EL (cell line): ENCODE results near the gene RAB3IP.

Experiments
- DNase-seq: peaks from one replicate; pipeline ENCODE4 v3.0.0-alpha.2; 2016

The RAB3IP gene, protein sequence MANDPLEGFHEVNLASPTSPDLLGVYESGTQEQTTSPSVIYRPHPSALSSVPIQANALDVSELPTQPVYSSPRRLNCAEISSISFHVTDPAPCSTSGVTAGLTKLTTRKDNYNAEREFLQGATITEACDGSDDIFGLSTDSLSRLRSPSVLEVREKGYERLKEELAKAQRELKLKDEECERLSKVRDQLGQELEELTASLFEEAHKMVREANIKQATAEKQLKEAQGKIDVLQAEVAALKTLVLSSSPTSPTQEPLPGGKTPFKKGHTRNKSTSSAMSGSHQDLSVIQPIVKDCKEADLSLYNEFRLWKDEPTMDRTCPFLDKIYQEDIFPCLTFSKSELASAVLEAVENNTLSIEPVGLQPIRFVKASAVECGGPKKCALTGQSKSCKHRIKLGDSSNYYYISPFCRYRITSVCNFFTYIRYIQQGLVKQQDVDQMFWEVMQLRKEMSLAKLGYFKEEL

DNA sequence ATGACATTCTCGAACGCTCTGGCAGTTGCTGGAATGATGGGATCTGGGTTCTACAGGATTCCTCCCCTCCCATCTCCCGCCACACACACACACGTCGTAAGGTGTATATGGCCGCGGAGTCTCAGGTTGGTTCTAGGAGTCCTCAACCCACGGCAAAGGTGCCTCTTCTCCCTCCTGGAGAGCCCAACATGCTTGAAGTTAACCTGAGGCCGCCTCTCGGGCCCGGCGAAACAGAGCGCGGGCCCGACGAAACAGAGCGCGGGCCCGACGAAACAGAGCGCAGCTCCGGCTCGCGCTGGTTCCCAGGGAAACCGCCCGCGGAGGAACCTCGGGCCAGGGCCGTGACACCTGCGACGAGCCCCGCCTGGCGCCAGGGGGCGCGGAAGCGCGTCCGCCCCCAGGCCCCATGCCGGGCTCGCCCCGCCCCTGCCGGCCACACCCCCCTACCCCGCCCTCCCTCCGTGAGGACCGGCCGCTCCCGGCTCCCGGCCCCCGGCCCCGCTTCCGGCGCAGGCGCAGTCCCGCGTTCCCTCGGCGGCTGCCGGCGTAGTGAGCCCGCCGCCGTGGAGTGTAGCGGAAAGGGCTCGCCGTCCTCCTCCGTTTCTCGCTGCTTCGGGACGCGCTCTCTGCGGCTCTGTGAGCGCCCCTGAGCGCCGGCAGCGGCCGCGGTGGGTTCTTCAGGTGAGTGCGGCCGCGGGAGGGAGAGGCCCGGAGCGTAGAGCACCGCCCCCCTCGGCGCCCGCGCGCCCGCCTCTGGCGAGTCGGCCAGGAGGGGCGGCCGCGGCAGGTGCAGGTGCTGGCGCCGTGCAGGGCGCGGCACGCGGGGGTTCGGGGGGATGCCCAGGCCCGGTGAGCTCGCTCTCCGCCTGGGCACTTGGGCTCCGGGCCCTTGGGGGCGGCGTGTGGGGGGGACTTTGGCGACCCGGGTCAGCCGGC, at the start of gene RAB3IP:
Gene RAB3IP (plus strand): TSS at position 510 of the 936 bp plus-strand sequence. CDS start 16,549 bp downstream, outside the sequence.
- peak; percentile 85 for DNase-seq

DNA sequence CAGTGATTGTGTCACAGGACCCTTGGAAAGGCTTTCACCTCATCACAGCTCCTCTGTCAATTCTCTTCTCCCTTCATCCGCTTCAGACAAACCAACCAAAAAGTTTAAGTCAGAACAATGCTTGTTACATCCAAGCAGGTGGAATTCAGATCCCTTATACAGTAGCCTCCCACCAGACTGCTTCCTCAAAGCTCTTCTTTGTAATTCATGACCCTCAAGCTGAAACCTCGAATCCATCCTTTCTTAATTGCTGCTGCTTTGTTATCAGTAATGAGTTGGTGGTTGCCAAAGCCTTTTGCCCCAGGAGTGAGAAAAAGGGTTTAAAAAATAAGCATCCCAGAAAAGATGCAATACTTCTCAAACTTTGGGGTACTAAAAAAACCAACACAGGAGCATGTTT, 49.0 kb upstream of the RAB3IP start:
- no peak for DNase-seq

DNA sequence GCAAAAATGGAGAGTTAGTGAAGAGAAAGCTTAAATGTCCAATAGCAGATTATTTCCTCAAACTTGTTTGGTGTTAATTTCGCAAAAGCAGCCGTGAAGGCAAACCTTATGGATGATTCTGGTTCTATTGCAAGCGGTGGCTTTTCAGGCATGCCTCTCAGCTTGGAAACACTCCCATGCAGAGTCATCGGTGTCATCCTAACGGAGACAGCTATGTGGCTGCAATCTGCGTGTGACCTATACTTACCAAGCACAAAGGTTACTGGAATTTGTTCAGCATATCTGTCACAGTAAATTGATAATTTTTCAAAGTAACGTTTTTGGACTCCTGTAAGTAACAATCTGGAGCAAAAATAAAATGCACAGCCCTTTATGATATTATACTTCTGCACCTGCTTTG, 44.5 kb upstream of the RAB3IP start:
- no peak for DNase-seq

DNA sequence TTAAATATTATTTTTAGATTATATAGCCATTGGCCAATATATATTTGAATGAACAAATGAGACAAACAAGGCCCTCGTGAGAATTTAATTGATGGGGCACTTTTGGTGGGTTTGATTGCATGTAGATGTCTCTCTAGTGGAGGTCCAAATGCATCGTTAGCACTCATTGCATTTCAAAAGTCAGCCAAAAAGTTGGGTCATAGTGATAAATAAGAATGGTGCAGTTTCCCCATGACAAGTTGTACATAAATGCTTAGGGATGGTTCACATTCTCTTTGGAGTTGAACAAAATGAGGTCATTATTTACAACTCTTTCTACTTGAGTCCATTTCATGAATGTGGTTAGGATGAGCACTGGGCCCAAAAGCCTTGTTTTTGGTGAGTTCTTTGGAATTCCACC, 40.6 kb upstream of the RAB3IP start:
- no peak for DNase-seq

DNA sequence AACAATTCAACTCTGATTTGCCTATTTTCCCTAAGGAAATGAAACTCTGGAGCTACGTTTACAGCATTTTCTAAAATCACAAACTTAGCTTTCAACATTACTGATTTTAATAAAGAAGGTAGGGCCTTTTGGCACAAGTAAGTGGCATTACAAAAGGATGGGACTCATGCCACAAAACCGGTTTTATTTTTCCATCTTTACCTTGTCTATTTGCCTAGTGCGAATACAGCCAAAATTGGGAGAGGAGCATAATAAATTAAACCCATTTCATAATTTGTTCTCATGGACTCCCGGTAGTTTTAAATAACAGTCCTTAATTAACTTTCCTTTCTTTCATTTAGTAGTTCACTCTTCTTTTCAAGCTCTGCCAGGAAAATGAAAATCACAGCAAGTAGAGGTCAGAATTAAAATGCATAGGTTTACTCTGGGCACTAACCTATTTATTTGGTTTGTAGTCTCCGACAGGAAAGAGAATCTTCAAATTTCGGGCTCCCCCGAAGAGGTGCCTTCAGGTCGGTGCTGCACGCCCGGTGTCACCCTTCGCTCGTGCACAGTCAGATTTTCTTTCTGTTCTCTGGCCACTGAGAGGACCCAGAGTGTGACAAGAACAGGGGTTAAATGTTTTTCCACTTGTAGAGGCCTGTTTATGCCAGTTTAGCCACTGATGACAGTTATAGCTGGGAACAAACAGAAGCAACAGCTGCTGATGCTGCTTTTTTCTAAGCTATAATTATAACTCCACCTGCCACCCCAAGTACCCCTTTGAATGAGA, 39.7 kb upstream of the RAB3IP start, which contains the start of gene BEST3:
Gene BEST3 (minus strand): TSS at position 535 of the 772 bp plus-strand sequence. CDS start 1,505 bp downstream, outside the sequence.
- DNase-seq, result no peak

DNA sequence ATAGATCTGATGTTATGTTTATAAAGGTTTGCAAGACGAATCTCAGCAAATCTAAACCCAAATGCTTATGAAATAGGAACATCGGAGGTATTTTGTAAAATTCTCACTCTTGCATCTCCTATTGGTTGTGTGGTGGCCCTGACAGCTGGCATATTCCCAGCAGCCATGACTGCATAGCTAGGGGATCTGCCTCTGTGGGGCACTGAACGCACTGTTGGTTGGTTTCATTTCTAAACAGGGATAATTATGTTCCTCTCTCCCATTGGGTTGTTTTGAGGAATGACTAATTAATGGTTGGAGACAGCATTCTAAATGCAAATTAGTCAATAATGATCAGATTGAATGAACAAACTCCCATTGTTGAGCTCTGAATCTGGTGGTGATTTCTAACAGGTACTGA, 36.8 kb upstream of the RAB3IP start:
- no peak for DNase-seq

DNA sequence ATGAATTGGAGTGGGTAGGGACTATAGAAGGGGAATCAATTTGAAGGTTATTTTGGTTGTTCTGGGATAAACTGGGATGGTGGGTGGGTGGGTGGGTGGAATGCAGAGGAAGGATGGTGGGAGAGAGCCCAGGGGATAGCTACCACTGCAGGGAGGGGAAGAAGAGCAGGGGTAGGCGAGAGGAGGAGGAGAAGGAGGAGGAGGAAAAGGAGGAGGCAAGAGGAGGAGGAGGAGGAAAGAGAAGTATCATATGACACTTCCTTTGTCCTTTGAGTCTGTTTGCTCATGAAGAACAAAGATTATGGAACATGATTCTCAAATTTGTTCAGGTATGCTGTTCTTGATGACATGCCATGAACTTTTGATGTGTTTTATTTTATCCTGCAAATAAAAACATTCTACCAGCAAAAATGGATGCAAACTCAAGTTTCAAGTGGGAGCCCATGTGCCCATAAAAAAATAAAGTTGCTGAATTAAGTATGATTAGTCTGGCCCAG, 35.5 kb upstream of the RAB3IP start:
- no peak for DNase-seq

DNA sequence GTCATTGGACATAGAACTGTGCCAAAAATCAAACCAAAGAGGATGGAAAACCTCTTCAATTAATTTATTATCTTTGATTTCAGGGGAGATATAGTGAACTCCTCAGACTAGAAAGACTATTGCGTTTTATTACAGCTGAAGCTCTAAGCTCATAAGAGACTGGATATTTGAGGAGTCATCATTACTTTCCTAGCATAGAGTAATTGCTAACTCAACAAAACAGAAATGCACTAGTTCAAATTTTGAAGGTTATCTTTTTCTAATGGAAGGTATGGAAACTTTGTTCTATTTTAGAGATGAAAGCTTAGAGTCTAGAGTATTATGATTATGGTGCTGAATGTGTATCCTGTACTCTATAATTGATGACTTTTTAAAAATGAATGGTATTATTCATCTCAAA, 34.3 kb upstream of the RAB3IP start:
- DNase-seq, result no peak

DNA sequence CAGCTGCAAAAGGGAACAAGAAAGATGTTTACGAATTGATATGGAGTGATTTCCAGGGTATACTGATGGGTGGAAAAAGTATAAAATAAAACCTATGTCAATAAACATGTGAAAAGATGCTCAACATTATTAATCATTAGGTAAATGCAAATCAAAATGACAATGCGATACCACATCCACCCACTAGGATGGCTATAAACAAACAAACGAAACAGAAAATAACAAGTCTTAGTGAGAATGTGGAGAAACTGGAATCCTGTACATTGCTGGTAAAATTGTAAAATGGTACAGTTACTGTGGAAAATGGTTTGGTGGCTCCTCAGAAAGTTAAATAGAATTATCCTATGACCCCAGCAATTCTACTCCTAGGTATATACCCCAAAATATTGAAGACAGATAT, 30.0 kb upstream of the RAB3IP start:
- DNase-seq, result no peak

DNA sequence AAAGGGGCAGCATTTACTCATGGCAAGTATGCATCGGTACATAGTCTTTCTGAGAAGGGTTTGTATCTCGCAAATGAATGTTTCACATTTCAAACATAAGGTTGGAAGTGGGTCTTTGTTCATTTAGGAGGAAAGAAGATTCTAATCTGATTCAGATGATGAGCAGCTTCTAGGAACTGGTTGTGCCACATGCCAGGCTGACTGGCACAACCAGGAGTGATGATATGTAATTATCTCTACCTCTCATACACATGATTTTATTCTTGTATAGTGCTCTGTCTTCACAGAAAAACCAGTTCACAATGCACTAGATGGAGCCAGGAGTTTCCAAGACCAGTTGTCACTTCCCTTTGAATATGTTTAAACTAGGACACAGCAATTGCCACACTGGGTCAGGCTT, 25.8 kb upstream of the RAB3IP start:
- DNase-seq, result no peak

DNA sequence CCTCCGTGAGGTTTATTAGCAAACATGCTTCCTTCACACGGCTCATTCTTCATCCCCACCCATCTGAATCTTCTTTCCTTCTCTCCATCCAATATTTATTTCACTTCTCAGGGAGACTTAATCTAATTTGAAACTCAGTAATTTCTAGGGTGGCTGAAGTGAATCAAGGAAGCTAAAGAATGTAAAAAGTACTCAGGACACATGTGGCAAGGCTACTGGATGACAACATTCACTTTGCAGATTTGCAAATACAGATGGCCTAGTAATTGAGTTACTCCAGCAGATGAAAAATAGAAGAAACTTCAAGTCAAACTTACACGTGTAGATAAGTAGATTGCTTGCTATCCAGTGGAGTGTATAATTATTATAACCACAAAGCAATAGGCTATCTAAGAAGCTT, 24.1 kb upstream of the RAB3IP start:
- DNase-seq, result no peak

DNA sequence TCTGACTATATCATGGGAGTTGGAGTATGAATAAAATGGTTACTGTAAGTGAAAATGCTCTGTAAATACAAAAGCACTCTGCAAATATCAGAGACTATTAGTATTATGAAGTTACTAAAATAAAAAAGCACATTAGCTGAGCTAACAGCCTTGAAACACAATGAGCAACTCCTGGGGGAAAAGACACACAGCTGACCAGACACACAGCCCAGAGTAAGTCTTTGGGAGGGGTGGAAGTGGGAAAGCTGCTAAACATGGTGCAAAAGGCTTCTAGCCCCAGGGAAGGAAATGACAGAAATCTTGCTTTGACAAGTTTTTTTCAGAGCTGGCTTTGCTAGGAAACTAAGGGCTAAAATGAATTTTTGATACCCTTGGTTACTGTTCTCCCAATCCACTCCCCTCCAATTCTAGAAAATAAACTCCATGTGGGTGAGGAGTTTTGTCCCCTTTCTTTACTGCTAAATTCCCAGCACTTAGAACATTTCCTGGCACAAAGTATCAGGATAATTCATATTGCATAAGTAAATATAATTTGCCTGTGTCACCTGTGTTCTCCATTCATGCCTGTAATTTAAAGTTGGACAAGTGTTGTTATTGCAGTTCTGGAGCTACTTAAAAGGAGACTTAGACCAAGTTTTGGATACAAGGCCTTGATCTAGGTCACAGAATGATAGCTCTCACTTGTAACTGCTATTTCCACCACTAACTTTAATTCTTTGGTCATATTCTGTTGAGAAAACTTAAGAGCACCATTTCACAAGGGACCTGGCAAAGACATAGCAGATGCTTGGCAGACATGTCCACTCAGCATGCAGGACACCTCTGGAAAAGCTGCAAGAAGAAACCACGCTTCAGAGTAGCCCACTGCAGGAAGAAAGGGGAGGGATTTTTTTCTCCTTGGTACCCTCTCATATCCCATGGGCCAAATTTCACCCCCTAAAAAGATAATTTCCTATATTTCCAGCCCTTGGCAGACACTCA, 19.0 kb upstream of the RAB3IP start:
- peak; percentile 28 for DNase-seq

DNA sequence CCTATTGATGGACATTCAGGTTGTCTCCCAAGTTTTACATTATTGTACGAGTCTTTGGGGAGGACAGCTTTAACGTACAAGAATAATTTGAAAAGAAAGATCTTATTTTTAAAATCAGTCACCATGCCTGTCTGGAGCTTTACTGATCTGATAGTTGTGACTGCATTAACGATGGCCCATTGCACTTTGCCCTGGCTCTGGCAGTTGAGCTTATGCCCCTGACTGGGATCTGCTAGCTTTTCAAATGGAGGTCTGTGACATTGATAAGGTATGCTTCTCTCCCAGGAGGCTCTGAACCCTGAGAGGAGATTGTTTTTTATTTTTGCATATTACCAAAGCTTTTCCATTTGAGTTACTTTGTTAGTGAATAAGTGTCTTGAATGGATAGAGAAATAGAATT, 17.9 kb upstream of the RAB3IP start:
- DNase-seq, result no peak

DNA sequence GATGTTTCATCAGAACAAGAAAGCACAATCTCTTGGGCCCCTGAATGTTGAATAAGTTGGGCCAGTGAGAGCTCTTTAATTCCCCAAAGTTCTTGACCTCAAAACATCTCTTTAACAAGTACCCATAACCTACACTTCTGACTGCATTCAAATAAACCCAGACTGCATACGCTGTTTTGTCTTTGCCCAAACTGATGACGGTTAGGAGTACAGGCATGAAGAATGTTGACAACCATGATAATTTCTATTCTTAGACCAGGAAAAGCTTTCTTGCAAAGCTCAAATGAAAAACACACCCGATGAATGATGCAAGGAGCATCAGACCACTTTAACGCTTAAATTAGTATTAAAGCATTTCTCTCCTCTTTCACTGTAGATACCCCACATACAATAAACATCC, 11.7 kb upstream of the RAB3IP start:
- no peak for DNase-seq

DNA sequence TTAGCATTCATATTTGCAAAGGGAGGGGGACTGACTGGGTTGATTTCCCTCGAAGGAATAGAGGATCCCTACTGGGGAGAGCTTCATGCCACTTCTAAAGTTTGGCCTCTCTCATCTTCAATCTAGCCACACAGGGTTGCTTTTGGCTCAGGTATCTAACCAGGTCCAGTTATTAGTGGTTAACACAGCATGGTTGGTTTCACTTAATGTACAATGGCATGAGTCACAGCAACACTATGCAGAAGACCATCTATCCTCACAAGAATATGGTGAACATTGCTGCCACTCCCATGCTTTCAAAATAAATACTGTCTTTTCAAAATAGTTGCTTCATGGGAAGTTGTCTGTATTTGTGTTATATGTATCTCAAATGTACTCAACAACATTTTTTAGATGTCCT, 6.6 kb upstream of the RAB3IP start:
- DNase-seq, result peak; percentile 43

DNA sequence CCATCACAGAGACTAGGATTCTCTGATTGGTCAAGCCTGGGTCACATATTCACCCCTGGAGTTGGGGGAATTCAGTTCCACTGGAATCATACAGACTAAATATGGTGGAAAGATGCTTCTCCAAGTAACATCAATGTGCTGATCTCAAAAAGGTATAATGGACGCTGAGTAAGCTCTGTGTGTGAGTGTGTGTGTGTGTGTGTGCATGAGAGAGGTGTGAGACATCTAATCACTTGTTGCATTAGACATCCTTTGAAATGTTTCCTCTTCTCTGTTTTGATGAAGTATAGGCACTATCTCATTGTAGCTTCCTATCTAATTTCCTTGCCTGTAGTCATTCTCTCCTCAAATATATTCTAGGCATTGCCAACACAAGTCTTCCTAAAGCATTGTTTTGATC, 5.0 kb upstream of the RAB3IP start:
- no peak for DNase-seq

DNA sequence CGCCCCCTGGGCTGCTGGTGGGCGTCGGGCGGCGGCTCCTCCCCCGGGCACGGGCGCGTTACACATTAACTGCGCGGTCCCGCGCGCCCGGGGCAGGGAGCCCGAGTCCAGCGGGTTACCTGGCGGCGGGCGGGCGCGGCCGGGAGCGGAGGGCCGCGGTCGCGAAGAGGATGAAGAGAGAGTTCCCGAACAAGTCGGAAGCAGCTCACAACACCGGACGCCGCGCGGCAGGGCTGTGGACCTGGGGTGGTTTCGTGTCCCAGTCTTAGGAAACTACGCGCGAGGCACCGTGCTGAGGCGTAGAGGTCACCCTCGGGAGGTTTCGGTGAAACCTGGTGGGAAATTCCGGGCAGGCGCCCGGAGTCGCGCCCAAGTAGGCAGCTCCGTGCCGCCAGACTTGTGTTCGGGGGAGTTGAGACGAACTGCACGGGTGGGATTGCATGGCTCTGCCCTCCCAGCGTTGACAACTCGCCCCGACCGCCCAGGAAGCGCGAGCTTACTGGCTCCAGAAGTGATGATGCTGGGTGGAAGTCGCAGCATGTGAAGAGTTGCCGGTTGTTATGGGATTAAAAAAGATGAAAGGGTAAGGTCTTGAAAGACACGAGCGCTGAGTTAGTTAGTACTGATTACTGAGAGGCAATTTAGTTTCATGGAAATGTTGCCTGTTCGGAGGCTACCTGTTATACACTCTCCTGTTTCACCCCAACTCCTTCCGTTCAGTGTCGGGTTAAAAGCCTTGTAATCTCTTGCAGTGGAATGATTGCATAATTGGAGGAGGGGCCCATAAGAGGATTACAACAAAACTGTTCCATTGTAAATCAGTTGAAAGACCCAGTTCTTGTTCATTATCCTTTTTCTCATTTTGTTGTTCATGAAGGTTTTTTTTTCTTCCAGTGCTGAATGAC, 879 bp downstream of the RAB3IP start:
- DNase-seq, result peak; percentile 47

DNA sequence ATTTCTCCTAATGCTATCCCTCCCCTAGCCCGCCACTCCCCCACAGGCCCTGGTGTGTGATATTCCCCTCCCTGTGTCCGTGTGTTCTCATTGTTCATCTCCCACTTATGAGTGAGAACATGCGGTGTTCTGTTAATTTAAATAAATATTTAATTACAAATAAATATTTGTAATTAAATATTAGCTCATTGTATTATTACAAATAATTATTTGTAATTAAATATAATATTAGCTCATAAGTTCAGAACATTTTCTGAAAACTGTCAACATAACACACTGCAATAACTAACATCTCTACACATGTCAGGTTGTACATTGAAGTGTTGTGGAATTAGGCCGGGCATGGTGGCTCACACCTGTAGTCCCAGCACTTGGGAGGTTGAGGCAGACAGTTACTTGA, 5.4 kb downstream of the RAB3IP start:
- no peak for DNase-seq

DNA sequence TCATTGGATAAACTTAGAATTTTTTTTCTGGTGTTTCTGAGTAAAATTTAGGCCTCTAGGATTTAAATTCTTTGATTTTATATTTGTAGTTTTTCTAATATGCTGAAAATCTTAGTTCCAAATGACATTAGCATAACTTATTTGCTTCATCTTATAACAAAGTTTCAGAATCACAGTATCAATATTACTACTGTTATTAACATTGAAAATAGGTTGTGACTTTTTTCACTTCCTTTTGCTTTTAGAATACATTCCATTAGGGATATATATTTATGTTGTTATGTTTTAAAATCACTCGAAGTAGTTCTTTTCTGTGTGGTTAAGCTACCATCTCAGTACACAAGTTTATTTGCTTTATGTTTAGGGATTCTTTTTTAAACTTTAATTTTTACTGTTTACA, 12.8 kb downstream of the RAB3IP start:
- no peak for DNase-seq

DNA sequence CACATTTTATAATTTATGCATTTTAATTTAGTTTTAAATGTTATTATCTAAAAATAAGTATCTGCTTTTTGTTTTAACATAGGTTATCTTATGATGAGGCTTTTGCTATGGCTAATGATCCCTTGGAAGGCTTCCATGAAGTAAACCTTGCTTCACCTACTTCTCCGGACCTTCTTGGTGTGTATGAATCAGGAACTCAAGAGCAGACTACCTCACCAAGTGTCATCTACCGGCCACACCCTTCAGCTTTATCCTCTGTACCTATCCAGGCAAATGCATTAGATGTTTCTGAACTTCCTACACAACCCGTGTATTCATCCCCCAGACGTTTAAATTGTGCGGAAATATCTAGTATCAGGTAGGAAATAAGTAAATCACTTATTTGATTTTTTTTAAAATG, 16.6 kb downstream of the RAB3IP start:
- no peak for DNase-seq
